ENCODE results near the gene BRME1.

The BRME1 gene

DNA sequence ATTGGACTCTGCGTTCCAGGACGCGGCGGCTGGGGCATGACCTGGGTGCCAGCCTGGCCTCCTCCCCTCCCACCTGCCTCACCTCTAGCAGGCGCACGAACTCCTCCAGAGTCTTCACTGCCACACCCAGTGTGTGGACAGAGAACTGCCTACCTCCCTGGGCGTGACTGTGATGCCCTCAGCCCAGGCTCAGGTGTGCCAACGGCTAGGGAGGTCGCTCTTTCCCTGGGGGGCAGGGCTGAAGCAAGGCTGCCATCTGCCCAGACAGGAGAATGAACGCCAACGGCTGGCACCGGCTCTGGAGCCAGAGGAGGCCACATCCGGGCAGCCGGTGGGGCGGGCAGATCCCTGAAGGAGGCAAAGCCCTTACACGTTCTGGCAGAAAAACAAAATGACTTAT is 17.6 kb downstream of the BRME1 start:
- no peaks in the 10 kb centered on the region for H3K36me3 ChIP-seq (ENCODE audit: low read length)

DNA sequence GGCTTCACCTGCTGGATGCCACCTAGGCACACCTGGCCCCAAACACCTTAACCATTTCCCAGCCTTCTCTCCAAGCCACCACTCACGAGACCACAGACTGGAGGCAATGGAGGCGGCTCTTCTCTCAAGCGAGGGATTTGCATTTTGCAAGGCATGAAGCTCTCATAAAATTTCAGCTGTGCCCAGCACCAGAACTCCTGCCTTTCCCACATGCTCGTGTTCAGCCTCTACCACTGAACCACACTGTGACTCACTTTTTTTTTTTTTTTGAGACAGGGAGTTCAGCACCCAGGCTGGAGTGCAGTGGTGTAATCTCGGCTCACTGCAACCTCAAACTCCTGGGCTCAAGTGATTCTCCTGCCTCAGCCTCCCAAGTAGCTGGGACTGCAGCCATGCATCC is 18.4 kb downstream of the BRME1 start:
- Histone ChIP-seq H3K27ac (ENCODE audit: low read depth, low read length) (no peak overlapping the region), H3K9me2 (replicated peaks; ENCODE audit: insufficient read depth, low read length) (no peaks in the 10 kb centered on the region), H3K79me2 (ENCODE audit: insufficient read depth, low read length) (no peaks in the 10 kb centered on the region), H2AFZ (ENCODE audit: low read depth, low read length, severe bottlenecking) (no peak overlapping the region), H3F3A (ENCODE audit: insufficient read depth) (no peaks in the 10 kb centered on the region), H3K36me3 (ENCODE audit: low read length) (no peaks in the 10 kb centered on the region), H3K4me2 (ENCODE audit: low read depth, low read length, poor library complexity, severe bottlenecking) (no peak overlapping the region), H3K4me3 (ENCODE audit: insufficient read depth, low read length, poor library complexity, severe bottlenecking) (no peak overlapping the region), H3K27me3 (ENCODE audit: low read length) (no peaks in the 10 kb centered on the region), H3K9me3 (ENCODE audit: insufficient read depth, low read length) (no peaks in the 10 kb centered on the region), H4K20me1 (ENCODE audit: low read depth, low read length) (no peaks in the 10 kb centered on the region), H3K9ac (ENCODE audit: low read length) (no peak overlapping the region)
- TF ChIP-seq, protein P1, sequence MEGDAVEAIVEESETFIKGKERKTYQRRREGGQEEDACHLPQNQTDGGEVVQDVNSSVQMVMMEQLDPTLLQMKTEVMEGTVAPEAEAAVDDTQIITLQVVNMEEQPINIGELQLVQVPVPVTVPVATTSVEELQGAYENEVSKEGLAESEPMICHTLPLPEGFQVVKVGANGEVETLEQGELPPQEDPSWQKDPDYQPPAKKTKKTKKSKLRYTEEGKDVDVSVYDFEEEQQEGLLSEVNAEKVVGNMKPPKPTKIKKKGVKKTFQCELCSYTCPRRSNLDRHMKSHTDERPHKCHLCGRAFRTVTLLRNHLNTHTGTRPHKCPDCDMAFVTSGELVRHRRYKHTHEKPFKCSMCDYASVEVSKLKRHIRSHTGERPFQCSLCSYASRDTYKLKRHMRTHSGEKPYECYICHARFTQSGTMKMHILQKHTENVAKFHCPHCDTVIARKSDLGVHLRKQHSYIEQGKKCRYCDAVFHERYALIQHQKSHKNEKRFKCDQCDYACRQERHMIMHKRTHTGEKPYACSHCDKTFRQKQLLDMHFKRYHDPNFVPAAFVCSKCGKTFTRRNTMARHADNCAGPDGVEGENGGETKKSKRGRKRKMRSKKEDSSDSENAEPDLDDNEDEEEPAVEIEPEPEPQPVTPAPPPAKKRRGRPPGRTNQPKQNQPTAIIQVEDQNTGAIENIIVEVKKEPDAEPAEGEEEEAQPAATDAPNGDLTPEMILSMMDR (IDR thresholded peaks at IDR 0.05; ENCODE audit: insufficient read depth, low read length, poor library complexity, severe bottlenecking): no peak
- no peak for TF ChIP-seq EZH2phosphoT487 (conservative IDR thresholded peaks at IDR 0.05; ENCODE audit: low read length)

More for the DNA sequence above, 17.6 kb downstream of the BRME1 start:
- TF ChIP-seq, protein P1 (IDR thresholded peaks at IDR 0.05; ENCODE audit: insufficient read depth, low read length, poor library complexity, severe bottlenecking): no peak
- TF ChIP-seq EZH2phosphoT487 (conservative IDR thresholded peaks at IDR 0.05; ENCODE audit: low read length): no peak
- Histone ChIP-seq H3K9me2 (replicated peaks; ENCODE audit: insufficient read depth, low read length) (no peaks in the 10 kb centered on the region), H3K79me2 (ENCODE audit: insufficient read depth, low read length) (no peaks in the 10 kb centered on the region), H3K4me3 (ENCODE audit: insufficient read depth, low read length, poor library complexity, severe bottlenecking) (no peak overlapping the region), H3F3A (ENCODE audit: insufficient read depth) (no peaks in the 10 kb centered on the region), H3K9ac (ENCODE audit: low read length) (no peak overlapping the region), H3K27me3 (ENCODE audit: low read length) (no peaks in the 10 kb centered on the region), H3K4me2 (ENCODE audit: low read depth, low read length, poor library complexity, severe bottlenecking) (no peak overlapping the region), H3K27ac (ENCODE audit: low read depth, low read length) (no peak overlapping the region), H2AFZ (ENCODE audit: low read depth, low read length, severe bottlenecking) (no peak overlapping the region), H4K20me1 (ENCODE audit: low read depth, low read length) (no peaks in the 10 kb centered on the region), H3K9me3 (ENCODE audit: insufficient read depth, low read length) (no peaks in the 10 kb centered on the region)

DNA sequence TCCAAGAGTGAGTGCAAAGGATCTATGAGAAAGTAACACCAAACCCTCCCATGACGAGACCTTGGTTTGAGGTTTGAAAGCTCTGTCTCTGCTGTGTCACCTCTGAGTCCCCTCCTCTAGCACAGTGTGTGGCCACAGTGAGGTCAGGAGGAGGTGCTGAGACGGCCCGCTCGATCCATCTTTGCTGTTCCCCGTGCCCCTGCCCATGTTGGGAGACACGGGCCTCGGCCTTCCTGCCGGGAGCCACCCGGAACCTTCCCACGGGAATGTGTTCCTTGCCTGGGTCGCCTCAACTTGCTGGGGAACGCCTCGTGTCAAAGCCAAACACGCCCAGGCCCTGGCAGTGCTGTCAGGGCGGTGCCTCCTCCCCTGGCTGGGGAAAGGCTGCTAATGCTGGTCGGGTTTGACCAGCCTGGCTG is 18.9 kb downstream of the BRME1 start:
- H3K36me3 ChIP-seq (ENCODE audit: low read length): no peaks in the 10 kb centered on the region
- no peak for TF ChIP-seq EZH2phosphoT487 (conservative IDR thresholded peaks at IDR 0.05; ENCODE audit: low read length)
- TF ChIP-seq, protein P1 (IDR thresholded peaks at IDR 0.05; ENCODE audit: insufficient read depth, low read length, poor library complexity, severe bottlenecking): no peak
- no peak overlapping the region for H3K4me2 ChIP-seq (ENCODE audit: low read depth, low read length, poor library complexity, severe bottlenecking)
- no peaks in the 10 kb centered on the region for H3K9me2 ChIP-seq (replicated peaks; ENCODE audit: insufficient read depth, low read length)
- H3K4me3 ChIP-seq (ENCODE audit: insufficient read depth, low read length, poor library complexity, severe bottlenecking): no peak overlapping the region
- no peaks in the 10 kb centered on the region for H3F3A ChIP-seq (ENCODE audit: insufficient read depth)
- no peak overlapping the region for H3K9ac ChIP-seq (ENCODE audit: low read length)
- no peak overlapping the region for H3K27ac ChIP-seq (ENCODE audit: low read depth, low read length)
- H3K9me3 ChIP-seq (ENCODE audit: insufficient read depth, low read length): no peaks in the 10 kb centered on the region
- H3K27me3 ChIP-seq (ENCODE audit: low read length): no peaks in the 10 kb centered on the region
- no peaks in the 10 kb centered on the region for H4K20me1 ChIP-seq (ENCODE audit: low read depth, low read length)
- no peaks in the 10 kb centered on the region for H3K79me2 ChIP-seq (ENCODE audit: insufficient read depth, low read length)
- no peak overlapping the region for H2AFZ ChIP-seq (ENCODE audit: low read depth, low read length, severe bottlenecking)
